Measurements from ENCODE around the gene COPA.

GRCh38 chr1:160344241-160344640 is 1.2 kb upstream of the COPA start:
- TF ChIP-seq MYC (IDR thresholded peaks at IDR 0.05; ENCODE audit: low read depth, low read length): no peak
- no peak for TF ChIP-seq JUN (IDR thresholded peaks at IDR 0.05; ENCODE audit: borderline replicate concordance, insufficient read depth, insufficient read length, low read depth)
- TF ChIP-seq CTCF (IDR thresholded peaks at IDR 0.05; ENCODE audit: extremely low read depth in 1 of 2, insufficient read depth in 1 of 2, low read depth in 1 of 2, low read length in 2 of 2): no peak
- TF ChIP-seq MAX (IDR thresholded peaks at IDR 0.05; ENCODE audit: insufficient read depth, insufficient read length): no peak

Data from endothelial cell of umbilical vein (primary cell).